GM18502 (cell line): ENCODE results near the gene HGFAC.

Experiments
- ATAC-seq: cut with Tn5 transposase; IDR thresholded peaks from one replicate; pipeline ENCODE4 v1.9.1; 2021; ENCODE audit warnings: mild to moderate bottlenecking; ENCODE audit not compliant: unreplicated experiment, poor library complexity

The HGFAC gene

GRCh38 chr4:3483471-3483921 lies 41.7 kb downstream of the HGFAC start:
- no peak for ATAC-seq

GRCh38 chr4:3484057-3484973 lies 42.5 kb downstream of the HGFAC start:
- ATAC-seq: no peak

- no peak for ATAC-seq
Observed at GRCh38 chr4:3485011-3485791, 43.4 kb downstream of the HGFAC start.

GRCh38 chr4:3485886-3486540 lies 44.2 kb downstream of the HGFAC start:
- no peak for ATAC-seq

- ATAC-seq: no peak
Observed at GRCh38 chr4:3486541-3487540, 45.1 kb downstream of the HGFAC start.

GRCh38 chr4:3487861-3488260 lies 46.1 kb downstream of the HGFAC start:
- no peak for ATAC-seq

- ATAC-seq: no peak
Observed at GRCh38 chr4:3488820-3489219, 47.1 kb downstream of the HGFAC start.

- ATAC-seq: peak; percentile 43
Observed at GRCh38 chr4:3489451-3489962, 47.7 kb downstream of the HGFAC start.

- no peak for ATAC-seq
Observed at GRCh38 chr4:3491681-3492405, 50.1 kb downstream of the HGFAC start.

GRCh38 chr4:3492741-3493719 lies 51.3 kb downstream of the HGFAC start:
- no peak for ATAC-seq

GRCh38 chr4:3493720-3494461 lies 52.1 kb downstream of the HGFAC start:
- no peak for ATAC-seq

GRCh38 chr4:3494462-3494871 lies 52.7 kb downstream of the HGFAC start:
- no peak for ATAC-seq

- ATAC-seq: no peak
Observed at GRCh38 chr4:3495204-3495975, 53.6 kb downstream of the HGFAC start.

- ATAC-seq: no peak
Observed at GRCh38 chr4:3496021-3496420, 54.3 kb downstream of the HGFAC start.

- no peak for ATAC-seq
Observed at GRCh38 chr4:3497095-3497494, 55.3 kb downstream of the HGFAC start.
